ENCODE data around the gene VEGFC.

The VEGFC gene

GRCh38 chr4:176806778-176807375, 14.2 kb upstream of the VEGFC start:
- H4K20me1 ChIP-seq (ENCODE audit: insufficient read depth, low read length) = no peaks in the 10 kb centered on the region
- H2AFZ ChIP-seq (ENCODE audit: low read length) = no peak overlapping the region
- no peaks in the 10 kb centered on the region for H3K27me3 ChIP-seq (ENCODE audit: insufficient read depth, low read length)
- no peaks in the 10 kb centered on the region for H3F3A ChIP-seq (ENCODE audit: insufficient read depth, low read length)
- no peaks in the 10 kb centered on the region for H3K9me2 ChIP-seq (ENCODE audit: low read depth, low read length)
- no peak overlapping the region for H3K27ac ChIP-seq (ENCODE audit: low read depth, low read length, poor library complexity, severe bottlenecking)
- no peaks in the 10 kb centered on the region for H3K36me3 ChIP-seq (ENCODE audit: insufficient read depth, low read length)
- H3K4me1 ChIP-seq (ENCODE audit: insufficient read depth, low read length, severe bottlenecking) = no peaks in the 10 kb centered on the region
- TF ChIP-seq EZH2 (IDR thresholded peaks at IDR 0.05; ENCODE audit: borderline replicate concordance, low read length) (no peak), CTCF (IDR thresholded peaks at IDR 0.05; ENCODE audit: low read length) (no peak)
- no peaks in the 10 kb centered on the region for H3K9me3 ChIP-seq (ENCODE audit: low read length)
- H3K4me3 ChIP-seq (ENCODE audit: low read depth, low read length, poor library complexity, severe bottlenecking) = no peak overlapping the region
- no peak overlapping the region for H3K9ac ChIP-seq (ENCODE audit: low read length)
- no peaks in the 10 kb centered on the region for H3K79me2 ChIP-seq (ENCODE audit: insufficient read depth, low read length)
- no peak overlapping the region for H3K4me2 ChIP-seq (ENCODE audit: low read length)

GRCh38 chr4:176805155-176805554, 12.4 kb upstream of the VEGFC start:
- Histone ChIP-seq H2AFZ (ENCODE audit: low read length) (no peak overlapping the region), H3K4me1 (ENCODE audit: insufficient read depth, low read length, severe bottlenecking) (no peaks in the 10 kb centered on the region), H3K9me2 (ENCODE audit: low read depth, low read length) (no peaks in the 10 kb centered on the region), H3K4me2 (ENCODE audit: low read length) (no peak overlapping the region), H3K27ac (ENCODE audit: low read depth, low read length, poor library complexity, severe bottlenecking) (no peak overlapping the region), H3K27me3 (ENCODE audit: insufficient read depth, low read length) (no peaks in the 10 kb centered on the region), H3F3A (ENCODE audit: insufficient read depth, low read length) (no peaks in the 10 kb centered on the region), H3K36me3 (ENCODE audit: insufficient read depth, low read length) (no peaks in the 10 kb centered on the region), H3K9me3 (ENCODE audit: low read length) (no peaks in the 10 kb centered on the region), H3K4me3 (ENCODE audit: low read depth, low read length, poor library complexity, severe bottlenecking) (no peak overlapping the region), H3K9ac (ENCODE audit: low read length) (no peak overlapping the region), H4K20me1 (ENCODE audit: insufficient read depth, low read length) (no peaks in the 10 kb centered on the region), H3K79me2 (ENCODE audit: insufficient read depth, low read length) (no peaks in the 10 kb centered on the region)
- TF ChIP-seq EZH2 (IDR thresholded peaks at IDR 0.05; ENCODE audit: borderline replicate concordance, low read length) = no peak
- TF ChIP-seq CTCF (IDR thresholded peaks at IDR 0.05; ENCODE audit: low read length) = no peak

GRCh38 chr4:176800891-176801534, 8.3 kb upstream of the VEGFC start:
- Histone ChIP-seq H4K20me1 (ENCODE audit: insufficient read depth, low read length) (no peaks in the 10 kb centered on the region), H3K79me2 (ENCODE audit: insufficient read depth, low read length) (no peaks in the 10 kb centered on the region), H3K9ac (ENCODE audit: low read length) (no peak overlapping the region), H2AFZ (ENCODE audit: low read length) (no peak overlapping the region), H3K4me3 (ENCODE audit: low read depth, low read length, poor library complexity, severe bottlenecking) (no peak overlapping the region), H3K36me3 (ENCODE audit: insufficient read depth, low read length) (no peaks in the 10 kb centered on the region), H3K27ac (ENCODE audit: low read depth, low read length, poor library complexity, severe bottlenecking) (no peak overlapping the region), H3K4me2 (ENCODE audit: low read length) (no peak overlapping the region), H3K27me3 (ENCODE audit: insufficient read depth, low read length) (no peaks in the 10 kb centered on the region), H3F3A (ENCODE audit: insufficient read depth, low read length) (no peaks in the 10 kb centered on the region), H3K9me2 (ENCODE audit: low read depth, low read length) (no peaks in the 10 kb centered on the region), H3K9me3 (ENCODE audit: low read length) (no peaks in the 10 kb centered on the region), H3K4me1 (ENCODE audit: insufficient read depth, low read length, severe bottlenecking) (no peaks in the 10 kb centered on the region)
- TF ChIP-seq CTCF (IDR thresholded peaks at IDR 0.05; ENCODE audit: low read length) (no peak), EZH2 (IDR thresholded peaks at IDR 0.05; ENCODE audit: borderline replicate concordance, low read length) (no peak)

Measured in OCI-LY1 (cell line).